AG09319 (cell line): Measurements from ENCODE around the gene SPATA13.

ENCODE experiments used
- DNase-seq: peaks from one replicate; pipeline ENCODE4 v3.0.0-alpha.2; 2010; ENCODE audit warnings: low read depth; ENCODE audit errors: extremely low read depth
- TF ChIP-seq, protein P1 (sequence below): IDR thresholded peaks from 2 replicates; pipeline ENCODE4 v1.5.1; 2011; ENCODE audit warnings: low read depth, mild to moderate bottlenecking, inconsistent platforms, low read length, moderate library complexity

Gene SPATA13

DNA sequence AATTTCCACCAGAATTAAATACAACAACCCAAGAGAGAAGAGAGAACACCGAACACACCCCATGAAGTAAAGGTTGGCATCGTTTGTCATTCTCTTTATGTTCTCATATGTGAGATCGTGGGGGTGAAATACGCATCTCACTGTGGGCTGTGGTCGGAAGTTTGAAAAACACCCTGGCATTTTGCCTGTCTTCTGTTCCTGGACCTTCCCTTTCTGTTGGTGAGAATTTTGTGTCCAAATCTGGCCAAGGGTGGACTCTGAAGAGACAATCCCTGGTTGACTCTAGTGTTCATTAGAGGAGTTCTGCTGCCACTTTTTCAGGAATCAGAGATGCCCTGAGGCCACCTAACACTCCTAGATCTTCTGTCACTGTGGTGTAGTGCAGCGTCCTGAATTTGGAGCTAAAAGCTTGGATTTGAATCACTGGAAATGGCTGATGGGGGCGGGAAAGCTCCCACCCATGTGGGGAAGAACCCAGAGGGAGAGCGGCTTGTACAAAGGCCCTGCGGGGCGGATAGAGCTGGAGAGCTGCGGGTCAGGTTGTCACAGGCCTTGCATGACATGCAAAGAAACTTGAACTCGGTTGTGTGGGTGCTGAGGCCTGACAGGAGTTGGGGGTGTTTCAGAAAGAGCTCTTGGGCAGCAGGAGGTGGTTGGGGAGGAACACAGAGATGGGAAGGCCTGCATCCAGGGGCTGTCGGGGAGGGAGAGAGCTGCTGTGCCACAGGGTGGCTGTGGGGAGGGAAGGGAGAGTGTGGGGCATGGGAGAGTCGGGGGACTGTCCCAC lies 11.1 kb upstream of the SPATA13 start:
- DNase-seq: no peak
- TF ChIP-seq, protein P1, sequence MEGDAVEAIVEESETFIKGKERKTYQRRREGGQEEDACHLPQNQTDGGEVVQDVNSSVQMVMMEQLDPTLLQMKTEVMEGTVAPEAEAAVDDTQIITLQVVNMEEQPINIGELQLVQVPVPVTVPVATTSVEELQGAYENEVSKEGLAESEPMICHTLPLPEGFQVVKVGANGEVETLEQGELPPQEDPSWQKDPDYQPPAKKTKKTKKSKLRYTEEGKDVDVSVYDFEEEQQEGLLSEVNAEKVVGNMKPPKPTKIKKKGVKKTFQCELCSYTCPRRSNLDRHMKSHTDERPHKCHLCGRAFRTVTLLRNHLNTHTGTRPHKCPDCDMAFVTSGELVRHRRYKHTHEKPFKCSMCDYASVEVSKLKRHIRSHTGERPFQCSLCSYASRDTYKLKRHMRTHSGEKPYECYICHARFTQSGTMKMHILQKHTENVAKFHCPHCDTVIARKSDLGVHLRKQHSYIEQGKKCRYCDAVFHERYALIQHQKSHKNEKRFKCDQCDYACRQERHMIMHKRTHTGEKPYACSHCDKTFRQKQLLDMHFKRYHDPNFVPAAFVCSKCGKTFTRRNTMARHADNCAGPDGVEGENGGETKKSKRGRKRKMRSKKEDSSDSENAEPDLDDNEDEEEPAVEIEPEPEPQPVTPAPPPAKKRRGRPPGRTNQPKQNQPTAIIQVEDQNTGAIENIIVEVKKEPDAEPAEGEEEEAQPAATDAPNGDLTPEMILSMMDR: no peak

- TF ChIP-seq, protein P1: no peak
- DNase-seq: no peak
These were observed 9.9 kb upstream of the SPATA13 start for GRCh38 chr13:24150572-24150971.

- DNase-seq: no peak
- TF ChIP-seq, protein P1: no peak
These were observed 8.7 kb upstream of the SPATA13 start for GRCh38 chr13:24151864-24152263.

DNA sequence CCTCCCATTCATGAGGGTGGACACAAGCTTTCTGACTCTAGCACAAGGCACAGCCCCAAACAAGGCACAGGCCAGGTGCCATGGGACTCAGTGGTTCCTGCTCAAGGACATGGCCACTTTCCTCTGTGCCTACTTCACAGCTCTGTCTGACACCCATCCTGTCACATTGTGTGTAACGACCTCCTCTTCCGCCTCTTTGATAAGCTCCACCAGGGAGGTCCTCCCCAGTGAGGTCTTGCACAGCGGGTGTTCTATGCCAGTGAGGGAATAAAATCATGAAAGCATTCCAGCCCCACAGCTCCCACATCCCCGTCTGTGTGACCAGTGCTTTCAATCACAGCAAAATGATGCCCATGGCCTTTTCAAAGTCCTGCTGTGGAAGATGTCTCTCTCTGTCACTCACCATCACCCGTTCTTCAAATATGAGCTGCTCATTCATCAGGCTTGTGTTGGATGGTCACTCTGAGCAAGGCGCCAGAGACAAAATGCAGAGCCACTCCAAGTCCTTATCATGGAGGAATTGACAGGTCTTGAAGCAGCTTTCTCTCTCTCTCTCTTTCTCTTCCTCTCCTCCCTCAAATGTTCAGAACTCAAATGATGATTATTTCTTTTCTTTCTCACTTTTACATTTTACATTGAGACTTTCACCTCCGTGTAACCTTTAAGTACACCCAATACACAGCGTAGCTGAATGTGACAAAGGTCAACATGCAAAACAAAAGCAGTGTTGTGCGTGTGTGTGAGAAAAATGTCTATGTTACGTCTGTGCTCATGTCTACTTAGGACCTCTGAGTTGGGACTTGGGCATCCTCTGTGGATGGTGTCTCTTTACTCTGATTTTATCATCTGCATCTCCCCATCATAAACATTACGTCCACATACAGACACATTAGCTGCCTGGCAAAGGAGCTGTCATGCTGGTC lies 8.0 kb upstream of the SPATA13 start:
- no peak for DNase-seq
- TF ChIP-seq, protein P1: no peak

DNA sequence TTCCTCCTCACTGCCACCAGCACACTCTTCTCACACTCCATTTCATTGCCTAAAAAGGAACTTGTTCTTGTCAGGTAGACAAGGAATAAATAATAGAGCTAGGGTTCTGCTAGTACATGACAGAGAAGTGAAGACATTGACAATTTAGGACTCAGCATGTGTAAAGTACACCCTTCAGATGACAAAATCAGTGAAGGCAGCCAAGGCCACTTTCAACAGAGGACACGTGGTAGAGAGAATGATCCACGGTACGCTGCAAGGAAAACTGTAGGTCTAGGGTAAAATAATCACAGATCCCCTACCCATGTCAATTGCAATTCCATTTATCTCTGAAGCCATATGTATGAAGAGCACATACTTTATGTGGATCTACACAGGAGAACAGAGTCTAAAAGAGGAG lies 7.2 kb upstream of the SPATA13 start:
- DNase-seq: no peak
- TF ChIP-seq, protein P1: no peak

DNA sequence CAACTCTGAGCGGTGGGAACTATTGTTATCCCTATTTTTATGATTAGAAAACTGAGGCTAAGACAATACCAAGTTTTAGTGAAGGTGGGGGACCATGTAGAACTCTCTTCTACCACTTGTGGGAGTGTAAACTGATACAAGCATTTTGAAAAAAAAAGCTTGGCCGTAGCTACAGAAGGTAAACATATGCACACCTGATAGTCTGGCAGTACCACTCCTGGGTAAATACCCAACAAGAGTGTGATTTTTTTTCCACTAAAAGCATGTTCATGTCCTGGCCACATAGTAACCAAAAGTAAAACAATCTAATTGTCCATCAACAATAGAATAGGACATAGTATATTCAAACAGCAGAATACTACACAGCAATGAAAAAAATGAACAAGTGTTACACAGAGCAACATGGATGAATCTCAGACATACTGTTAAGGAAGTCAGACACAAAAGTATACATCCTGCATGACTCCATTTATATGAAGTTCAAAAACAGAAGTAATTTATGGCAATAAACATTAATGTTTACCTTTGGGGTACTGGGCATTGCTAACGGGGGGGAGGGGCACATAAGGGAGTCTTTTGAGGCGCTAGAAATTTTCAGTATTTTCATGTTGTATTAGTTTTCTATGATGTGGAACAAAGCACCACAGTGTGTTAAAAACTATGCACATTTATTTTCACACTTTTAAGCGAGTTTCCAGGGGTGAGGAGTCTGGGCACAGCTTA lies 6.4 kb upstream of the SPATA13 start:
- TF ChIP-seq, protein P1: no peak
- no peak for DNase-seq
